Fibroblast of the aortic adventitia (primary cell): ENCODE results near the gene FTSJ3. TPM values are rescaled to one million over a fixed set of nuclear protein-coding genes. Genes with fewer than 3 reads are reported as not detected.

Experiments used
- DNase-seq: peaks from one replicate; pipeline ENCODE4 v3.0.0-alpha.2; 2010; ENCODE audit warnings: low read depth
- H3K4me3 ChIP-seq: 2 replicates; pipeline ENCODE4 v1.5.1; 2011; ENCODE audit warnings: low read depth, mild to moderate bottlenecking, control low read depth, low read length, moderate library complexity
- total RNA-seq: library from RNA; depleted of rRNA; stranded (reverse); fragments of >200 nt; gene quantifications from 2 replicates; pipeline ENCODE4 v1.2.3, GENCODE V29; 2012; ENCODE audit warnings: low replicate concordance
- TF ChIP-seq, protein P1 (sequence below): IDR thresholded peaks from 2 replicates; pipeline ENCODE4 v1.5.1; 2011; ENCODE audit warnings: mild to moderate bottlenecking, low read length, control low read depth, inconsistent platforms; ENCODE audit not compliant: insufficient read depth

The FTSJ3 gene
- total RNA-seq, 1 donor = 39.8 TPM

DNA sequence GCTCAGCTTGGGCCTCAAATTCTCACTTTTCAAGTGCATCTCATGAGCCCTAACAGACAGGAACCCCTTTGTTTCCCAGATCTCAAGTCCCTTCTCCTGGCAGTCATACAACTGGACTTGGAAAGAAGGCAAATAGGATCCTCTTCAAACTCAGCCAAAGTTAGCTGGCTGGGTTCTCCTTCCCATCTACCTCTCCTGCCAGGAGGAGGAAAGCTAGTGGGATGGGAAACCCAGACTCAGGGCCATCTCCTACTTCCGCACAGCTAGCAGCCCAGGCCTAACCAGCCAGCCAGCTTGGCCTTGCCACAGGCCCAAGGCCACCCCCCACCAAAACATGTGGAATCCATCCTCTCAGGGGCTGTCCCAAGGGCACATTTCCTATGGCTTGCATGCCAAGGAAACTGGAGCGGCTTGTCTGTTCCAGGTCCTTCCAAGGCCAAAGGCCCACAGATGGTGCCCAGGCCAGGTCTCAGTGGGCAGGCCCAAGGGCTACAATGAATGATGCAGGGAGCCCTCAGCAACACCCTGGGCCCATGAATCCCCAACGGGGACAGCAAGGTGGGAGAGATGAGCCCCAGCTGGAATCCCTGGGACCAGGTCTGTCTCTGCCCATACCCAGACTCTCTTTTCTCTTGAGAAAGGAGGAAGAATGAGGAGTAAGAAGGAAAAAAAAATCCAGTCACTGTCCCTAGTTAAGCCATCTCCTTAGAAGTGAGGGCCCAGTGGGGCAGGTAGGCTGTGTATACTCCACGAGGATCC, 13.3 kb upstream of the FTSJ3 start:
- H3K4me3 ChIP-seq = peak overlapping the region; percentile 92
- TF ChIP-seq, protein P1, sequence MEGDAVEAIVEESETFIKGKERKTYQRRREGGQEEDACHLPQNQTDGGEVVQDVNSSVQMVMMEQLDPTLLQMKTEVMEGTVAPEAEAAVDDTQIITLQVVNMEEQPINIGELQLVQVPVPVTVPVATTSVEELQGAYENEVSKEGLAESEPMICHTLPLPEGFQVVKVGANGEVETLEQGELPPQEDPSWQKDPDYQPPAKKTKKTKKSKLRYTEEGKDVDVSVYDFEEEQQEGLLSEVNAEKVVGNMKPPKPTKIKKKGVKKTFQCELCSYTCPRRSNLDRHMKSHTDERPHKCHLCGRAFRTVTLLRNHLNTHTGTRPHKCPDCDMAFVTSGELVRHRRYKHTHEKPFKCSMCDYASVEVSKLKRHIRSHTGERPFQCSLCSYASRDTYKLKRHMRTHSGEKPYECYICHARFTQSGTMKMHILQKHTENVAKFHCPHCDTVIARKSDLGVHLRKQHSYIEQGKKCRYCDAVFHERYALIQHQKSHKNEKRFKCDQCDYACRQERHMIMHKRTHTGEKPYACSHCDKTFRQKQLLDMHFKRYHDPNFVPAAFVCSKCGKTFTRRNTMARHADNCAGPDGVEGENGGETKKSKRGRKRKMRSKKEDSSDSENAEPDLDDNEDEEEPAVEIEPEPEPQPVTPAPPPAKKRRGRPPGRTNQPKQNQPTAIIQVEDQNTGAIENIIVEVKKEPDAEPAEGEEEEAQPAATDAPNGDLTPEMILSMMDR = no peak
- DNase-seq = peak; percentile 46

DNA sequence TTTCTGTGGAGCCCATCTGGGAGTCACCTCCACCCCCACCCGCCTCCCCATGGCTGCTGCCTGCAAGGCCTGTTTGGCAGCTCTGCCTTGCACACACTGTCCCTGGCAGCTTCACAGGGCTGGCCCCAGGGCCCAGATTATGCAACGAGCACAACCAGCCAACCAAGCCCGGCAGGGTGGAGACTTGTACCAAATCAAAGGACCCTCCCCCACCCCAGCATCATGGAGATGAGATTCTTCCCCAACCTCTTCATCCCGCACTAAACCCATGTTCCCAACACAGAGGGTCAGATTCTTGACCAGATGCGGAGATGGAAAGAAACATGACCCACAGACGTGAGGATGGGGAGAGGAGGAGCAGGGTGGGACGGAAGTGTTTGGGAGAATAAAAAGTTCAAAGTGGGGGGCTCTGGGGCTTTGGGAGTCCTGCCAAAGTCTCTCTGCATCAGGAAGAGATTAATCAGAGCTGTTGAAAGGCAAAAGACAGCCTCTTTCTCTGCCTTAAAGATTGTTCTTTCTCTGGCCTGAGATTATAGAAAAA, 11.2 kb upstream of the FTSJ3 start:
- peak; percentile 91 for DNase-seq
- no peak overlapping the region for H3K4me3 ChIP-seq
- TF ChIP-seq, protein P1 = no peak

DNA sequence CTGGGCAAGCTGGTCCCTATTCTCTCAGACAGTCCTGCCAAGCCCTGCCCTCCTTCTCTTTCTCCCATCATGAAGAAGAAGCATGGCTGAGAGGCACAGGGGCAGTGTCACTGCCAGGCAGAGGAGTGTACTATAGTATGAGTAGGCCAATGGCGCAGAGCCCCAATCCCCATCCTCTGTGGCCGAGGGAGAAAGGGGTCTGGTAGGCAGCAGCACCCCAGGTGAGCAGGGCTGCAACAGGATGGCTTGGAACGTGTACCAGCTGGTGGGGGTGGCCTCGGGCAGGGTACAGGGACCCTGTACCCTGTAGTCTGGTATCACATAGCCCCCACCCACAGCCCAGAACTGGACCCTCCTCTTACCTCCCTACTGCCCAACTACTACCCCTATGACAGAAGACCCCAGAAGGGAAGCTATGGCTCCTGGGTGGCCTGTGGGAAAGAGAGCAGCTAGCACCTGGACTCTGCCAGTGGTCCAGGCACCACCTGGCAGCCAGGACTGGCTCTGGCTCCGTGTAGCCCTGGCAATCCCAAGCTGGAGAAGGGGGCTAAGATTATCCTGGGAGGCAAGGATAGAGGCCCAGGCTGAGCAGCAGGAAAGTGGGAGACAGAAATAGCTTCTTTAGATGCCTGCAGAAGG, 10.6 kb upstream of the FTSJ3 start:
- TF ChIP-seq, protein P1 = no peak
- H3K4me3 ChIP-seq = no peak overlapping the region

DNA sequence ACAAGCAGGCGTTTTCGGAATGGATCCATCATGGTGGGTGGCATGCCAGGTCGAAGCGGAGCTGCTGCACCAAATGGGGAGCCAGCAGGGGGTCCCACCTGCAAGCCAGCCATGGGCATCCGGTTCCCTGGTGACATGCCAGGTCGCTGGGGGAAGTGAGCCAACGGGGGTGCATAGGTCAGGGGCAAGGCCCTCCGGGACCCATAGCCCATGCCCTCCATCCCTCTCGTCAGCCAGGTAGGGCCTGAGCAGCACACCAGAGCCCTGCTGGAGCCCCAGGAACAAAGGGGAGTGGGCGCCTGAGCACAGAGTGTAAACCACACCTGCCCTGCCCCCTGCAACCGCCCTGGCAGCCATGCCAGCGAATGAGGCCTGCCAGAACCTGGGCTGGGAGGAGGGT, 10.0 kb upstream of the FTSJ3 start:
- H3K4me3 ChIP-seq = no peak overlapping the region
- DNase-seq = no peak
- TF ChIP-seq, protein P1 = no peak

More for the DNA sequence above, 10.6 kb upstream of the FTSJ3 start:
- DNase-seq = no peak

DNA sequence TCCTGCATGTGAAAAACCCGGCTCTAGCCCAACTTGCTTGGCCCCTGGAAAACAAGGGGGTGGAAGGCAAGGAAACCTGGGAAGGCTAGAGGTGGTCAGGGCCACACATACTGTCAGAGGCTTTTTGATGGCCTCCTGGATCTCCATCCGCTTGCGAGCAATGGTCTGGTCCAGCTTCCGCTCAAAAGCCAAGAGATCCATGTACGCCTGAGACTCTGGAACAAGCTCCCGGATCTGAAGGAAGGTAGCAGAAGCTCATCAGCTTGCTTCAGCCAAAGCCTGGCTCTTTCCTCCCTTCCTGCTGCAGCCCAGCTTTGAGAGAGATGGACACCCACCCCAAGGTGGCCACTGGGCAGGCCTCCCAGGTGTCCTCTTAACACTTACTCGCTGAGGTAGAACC, 9.3 kb upstream of the FTSJ3 start:
- TF ChIP-seq, protein P1 = no peak
- DNase-seq = no peak
- H3K4me3 ChIP-seq = no peak overlapping the region

DNA sequence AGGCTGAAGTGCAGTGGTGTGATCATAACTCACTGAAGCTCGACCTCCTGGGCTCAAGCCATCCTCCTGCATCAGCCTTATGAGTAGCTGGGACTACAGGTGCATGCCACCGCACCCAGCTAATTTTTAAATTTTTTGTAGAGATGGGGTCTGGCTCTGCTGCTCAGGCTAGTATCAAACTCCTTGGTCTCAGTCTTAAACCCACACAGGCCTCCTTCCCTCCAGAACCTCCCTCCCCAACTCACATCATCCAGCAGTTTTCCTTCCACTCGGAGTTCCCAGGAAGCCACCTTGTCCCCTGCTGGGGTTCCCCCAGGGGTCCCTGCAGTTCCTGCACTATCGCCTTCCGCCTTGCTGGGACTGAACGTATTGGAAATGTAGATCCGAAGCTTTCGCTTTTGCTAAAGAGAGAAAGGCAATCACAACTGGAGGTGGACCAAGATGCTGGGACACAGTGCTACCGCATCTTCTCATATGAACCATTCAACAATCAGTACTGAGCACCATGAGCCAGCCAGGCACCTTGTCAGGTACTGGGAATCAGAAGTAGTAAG, 7.8 kb upstream of the FTSJ3 start:
- no peak overlapping the region for H3K4me3 ChIP-seq
- DNase-seq = no peak
- TF ChIP-seq, protein P1 = no peak
